Hematopoietic multipotent progenitor cell treated with erythropoietin and hydrocortisone succinate and interleukin-3 and kit ligand, for 4 days (in vitro differentiated cells): Measurements from ENCODE around the gene LBHD1.

Experiments used
- DNase-seq: peaks from one replicate; pipeline ENCODE4 v3.0.0-alpha.2; 2015

LBHD1 gene

DNA sequence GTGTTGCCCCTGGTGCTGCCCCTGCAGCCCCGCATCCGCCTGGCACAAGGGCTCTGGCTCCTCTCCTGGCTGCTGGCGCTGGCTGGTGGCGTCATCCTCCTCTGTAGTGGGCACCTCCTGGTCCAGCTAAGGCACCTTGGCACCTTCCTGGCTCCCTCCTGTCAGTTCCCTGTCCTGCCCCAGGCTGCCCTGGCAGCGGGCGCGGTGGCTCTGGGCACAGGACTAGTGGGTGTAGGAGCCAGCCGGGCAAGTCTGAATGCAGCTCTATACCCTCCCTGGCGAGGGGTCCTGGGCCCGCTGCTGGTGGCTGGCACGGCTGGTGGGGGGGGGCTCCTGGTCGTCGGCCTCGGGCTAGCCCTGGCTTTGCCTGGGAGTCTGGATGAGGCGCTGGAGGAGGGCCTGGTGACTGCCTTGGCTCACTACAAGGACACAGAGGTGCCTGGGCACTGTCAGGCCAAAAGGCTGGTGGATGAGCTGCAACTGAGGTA, 58.7 kb downstream of the LBHD1 start:
- DNase-seq: no peak
